ENCODE data around the gene LRR1.

GRCh38 chr14:49641697-49642129 lies 43.0 kb downstream of the LRR1 start:
- no peak for TF ChIP-seq POLR2A (IDR thresholded peaks at IDR 0.05; ENCODE audit: low read length)
- TF ChIP-seq MAFK (IDR thresholded peaks at IDR 0.05; ENCODE audit: partially characterized antibody), result no peak
- no peak for TF ChIP-seq CTCF (IDR thresholded peaks at IDR 0.05)
- TF ChIP-seq JUNB (IDR thresholded peaks at IDR 0.05), result no peak
